Neural cell (in vitro differentiated cells): ENCODE results near the gene SOCS6.

ENCODE experiments used
- EP300 ChIP-seq: fragments of 450-650 bp; conservative IDR thresholded peaks from 2 replicates; pipeline ENCODE4 v1.6.1; 2014; ENCODE audit warnings: antibody characterized with exemption, mild to moderate bottlenecking, moderate library complexity; ENCODE audit not compliant: poor library complexity, severe bottlenecking
- EZH2 ChIP-seq: fragments of 200-600, 300-800 bp; shearing (Covaris generic), sonication (generic); IDR thresholded peaks from 2 replicates; pipeline ENCODE4 v1.6.1; 2014; ENCODE audit warnings: antibody characterized with exemption, low read length, borderline replicate concordance, mild to moderate bottlenecking; ENCODE audit not compliant: insufficient read depth, poor library complexity, severe bottlenecking
- TAF1 ChIP-seq: IDR thresholded peaks from 2 replicates; pipeline ENCODE4 v1.6.1; 2012; ENCODE audit warnings: low read depth
- TF ChIP-seq, protein P1 (sequence below): fragments of 450-650 bp; IDR thresholded peaks from 2 replicates; pipeline ENCODE4 v1.5.1; 2014; ENCODE audit warnings: antibody characterized with exemption, mild to moderate bottlenecking, moderate library complexity; ENCODE audit not compliant: poor library complexity, severe bottlenecking

DNA sequence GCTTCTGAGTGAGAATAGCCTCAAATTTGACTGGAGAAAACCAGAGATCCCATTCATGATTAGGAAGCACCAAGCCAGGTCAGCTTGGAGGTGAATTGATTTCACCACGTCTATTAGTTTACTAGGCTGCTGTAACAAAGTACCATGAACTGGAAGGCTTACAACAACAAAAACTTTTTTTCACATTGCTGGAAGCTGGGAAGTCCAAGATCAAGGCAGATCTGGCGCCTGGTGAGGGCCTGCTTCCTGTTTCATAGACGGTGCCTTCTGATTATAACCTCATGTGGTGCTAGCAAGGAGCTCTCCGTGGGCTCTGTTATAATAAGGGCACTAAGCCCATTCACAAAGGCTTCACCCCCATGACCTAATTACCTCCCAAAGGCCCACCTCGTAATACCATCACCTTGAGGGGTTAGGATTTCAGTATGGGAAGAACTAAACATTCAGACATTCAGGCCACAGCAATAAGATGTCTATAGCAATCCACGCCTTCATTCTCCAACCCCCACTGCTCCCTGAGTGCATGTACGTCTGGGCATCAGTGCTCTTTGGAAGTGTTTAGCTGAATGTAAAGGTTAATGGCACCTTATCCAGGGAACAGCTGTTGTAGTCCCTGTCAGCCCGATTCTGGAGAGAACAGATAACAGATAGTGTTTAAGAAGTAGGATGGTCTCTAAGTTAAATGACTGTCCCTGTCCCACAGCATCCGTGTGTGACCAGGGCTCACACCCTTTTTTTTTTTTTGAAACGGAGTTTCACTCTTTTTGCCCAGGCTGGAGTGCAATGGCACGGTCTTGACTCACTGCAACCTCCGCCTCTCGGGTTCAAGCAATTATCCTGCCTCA is 89.2 kb downstream of the SOCS6 start:
- TF ChIP-seq TAF1 (no peak), EP300 (no peak), EZH2 (no peak)
- TF ChIP-seq, protein P1, sequence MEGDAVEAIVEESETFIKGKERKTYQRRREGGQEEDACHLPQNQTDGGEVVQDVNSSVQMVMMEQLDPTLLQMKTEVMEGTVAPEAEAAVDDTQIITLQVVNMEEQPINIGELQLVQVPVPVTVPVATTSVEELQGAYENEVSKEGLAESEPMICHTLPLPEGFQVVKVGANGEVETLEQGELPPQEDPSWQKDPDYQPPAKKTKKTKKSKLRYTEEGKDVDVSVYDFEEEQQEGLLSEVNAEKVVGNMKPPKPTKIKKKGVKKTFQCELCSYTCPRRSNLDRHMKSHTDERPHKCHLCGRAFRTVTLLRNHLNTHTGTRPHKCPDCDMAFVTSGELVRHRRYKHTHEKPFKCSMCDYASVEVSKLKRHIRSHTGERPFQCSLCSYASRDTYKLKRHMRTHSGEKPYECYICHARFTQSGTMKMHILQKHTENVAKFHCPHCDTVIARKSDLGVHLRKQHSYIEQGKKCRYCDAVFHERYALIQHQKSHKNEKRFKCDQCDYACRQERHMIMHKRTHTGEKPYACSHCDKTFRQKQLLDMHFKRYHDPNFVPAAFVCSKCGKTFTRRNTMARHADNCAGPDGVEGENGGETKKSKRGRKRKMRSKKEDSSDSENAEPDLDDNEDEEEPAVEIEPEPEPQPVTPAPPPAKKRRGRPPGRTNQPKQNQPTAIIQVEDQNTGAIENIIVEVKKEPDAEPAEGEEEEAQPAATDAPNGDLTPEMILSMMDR: no peak
